GM18505 (cell line): ENCODE data around the gene GATA5.

ENCODE experiments used
- ATAC-seq: cut with Tn5 transposase; IDR thresholded peaks from one replicate; pipeline ENCODE4 v1.9.1; 2021; ENCODE audit not compliant: unreplicated experiment
- POLR2A ChIP-seq: IDR thresholded peaks from 4 replicates; pipeline ENCODE4 v1.6.1; 2011; ENCODE audit warnings: borderline replicate concordance; ENCODE audit not compliant: insufficient read depth, insufficient read length; ENCODE audit errors: extremely low read depth

The GATA5 gene

DNA sequence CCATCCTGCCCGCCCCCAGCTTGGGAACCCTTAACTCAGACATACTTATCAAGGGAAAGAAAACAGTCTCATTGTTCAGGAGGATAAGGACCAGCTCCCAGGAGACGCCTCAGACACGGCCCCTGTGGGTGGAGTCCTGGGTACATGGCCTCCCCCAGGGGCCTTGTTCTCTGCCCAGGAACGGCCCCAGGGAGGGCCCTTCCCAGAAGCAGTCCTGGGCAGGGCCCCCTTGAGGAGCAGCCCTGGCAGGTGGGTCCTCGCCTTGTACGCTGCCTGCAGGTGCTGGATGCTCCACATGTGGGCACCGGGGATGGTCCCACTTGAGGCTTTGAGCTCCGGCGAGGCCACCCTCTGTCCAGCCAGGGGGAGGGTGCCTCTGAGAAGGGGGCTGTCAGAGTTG lies 4.5 kb upstream of the GATA5 start:
- no peak for ATAC-seq
- TF ChIP-seq POLR2A, result no peak

DNA sequence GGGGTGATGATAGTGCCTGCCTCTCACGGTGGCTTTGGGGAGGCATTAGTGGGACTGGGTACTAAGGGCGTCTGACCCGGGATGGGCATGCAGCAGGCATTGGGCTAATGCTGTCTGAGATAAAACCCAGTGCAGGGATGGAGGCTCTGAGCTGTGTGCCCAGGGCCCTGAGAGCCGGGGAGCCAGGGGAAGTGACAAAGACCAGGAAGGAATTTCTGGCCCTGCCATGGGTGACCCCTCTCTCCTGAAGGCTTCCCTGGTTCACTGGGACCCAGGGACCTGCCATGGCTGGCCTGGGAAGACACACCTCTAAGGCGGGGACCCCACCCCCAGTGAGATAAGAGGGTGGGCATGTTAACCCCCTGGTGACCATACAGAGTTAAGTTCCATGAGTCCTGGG lies 3.9 kb upstream of the GATA5 start:
- TF ChIP-seq POLR2A, result no peak
- no peak for ATAC-seq

DNA sequence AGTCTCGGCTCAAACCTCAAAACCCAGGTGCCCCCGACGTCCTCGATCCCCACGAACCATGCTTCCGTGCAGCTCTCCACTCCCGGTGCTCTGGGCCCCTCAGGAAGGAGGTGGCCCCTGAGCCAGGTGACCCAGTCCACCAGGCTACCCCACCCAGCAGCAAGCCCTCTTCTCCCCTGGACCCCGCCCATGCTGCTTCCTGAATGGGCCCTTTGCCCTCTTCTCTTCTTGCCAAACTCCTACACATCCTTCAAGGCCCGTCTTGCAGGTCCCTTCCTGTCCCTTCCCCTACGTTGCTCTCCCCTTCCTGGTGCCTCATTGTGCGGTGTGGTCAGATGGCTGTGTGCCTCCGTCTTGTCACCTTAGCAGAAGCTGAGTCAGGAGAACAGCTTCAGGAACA lies 3.4 kb upstream of the GATA5 start:
- no peak for TF ChIP-seq POLR2A
- ATAC-seq, result no peak

DNA sequence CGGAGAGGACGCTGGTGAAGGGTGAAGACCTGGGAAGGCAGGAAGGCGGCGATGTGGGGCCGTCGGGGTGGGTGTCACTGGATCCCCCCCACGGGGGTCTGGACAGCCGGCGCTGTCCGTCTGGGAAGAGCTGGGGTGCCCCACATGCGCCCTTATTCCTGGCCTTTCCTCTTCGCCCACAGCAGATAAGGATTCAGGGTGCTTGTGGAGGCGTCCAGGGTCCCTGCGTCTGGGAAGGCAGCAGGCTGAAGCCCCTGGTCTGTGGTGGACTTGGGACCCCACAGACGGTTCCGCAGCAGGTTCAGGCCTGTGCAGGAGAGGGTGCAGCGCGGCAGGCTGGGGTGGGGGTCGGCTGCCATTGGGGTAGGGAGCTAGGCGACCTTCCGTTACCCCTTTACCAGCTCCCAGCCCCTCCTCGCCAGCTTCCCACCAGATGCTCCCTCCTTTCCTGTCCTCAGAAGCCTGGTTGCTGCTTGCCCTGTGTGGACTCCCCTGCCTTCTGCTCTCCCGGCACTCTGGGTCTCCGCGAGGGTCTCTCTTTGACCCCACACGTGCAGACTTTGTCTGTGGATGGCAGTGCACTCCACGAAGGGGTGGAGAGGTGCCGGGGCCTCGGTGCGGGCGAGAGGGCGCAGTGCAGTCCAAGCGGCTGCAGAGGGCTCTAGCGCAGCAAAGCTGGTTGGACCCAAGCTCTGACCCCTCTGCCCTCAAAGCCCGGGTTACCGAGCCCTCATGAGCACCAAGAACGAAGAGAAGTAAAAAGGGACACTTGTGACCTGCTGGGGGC lies 2.1 kb upstream of the GATA5 start:
- no peak for TF ChIP-seq POLR2A

DNA sequence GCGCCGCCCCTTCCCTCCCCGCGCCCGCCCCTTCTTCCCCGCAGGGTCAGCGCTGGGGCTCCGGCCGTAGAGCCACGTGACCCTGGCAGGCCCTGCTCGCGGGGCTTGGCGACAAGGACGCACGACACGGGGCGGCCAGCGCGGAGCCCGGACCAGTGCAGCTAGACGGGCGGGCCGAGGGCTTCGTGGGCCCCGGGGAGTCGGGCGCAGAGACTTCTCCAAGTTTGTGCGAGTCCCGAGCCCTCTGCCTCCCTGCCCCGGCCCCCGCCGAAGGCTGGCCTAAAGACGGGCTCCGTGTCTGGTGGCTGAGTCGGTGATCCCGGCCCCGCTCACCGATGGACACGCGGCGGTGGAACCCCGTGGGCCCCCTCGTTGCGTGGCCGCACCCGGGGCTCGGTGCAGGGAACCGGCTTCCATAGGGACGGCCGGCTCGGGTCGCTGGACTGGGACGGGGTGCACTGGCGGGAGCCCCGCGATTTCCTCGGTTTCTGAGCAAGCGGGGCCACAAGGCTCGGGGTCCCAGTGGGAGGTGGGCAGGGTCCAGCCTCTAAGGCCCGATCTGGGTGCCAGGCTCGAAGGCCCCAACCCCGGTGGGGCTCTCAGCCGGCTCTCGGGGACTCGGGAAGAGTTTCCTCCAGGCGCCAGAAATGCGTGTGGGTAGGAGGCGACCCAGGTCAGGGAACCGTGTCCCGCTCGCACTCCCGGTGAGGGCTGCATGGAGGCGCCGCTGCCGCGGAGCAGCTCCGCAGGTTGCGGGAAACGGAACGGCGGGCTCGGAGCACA lies 452 bp upstream of the GATA5 start:
- TF ChIP-seq POLR2A, result no peak
- no peak for ATAC-seq

More for the DNA sequence above, 2.1 kb upstream of the GATA5 start:
- no peak for ATAC-seq

DNA sequence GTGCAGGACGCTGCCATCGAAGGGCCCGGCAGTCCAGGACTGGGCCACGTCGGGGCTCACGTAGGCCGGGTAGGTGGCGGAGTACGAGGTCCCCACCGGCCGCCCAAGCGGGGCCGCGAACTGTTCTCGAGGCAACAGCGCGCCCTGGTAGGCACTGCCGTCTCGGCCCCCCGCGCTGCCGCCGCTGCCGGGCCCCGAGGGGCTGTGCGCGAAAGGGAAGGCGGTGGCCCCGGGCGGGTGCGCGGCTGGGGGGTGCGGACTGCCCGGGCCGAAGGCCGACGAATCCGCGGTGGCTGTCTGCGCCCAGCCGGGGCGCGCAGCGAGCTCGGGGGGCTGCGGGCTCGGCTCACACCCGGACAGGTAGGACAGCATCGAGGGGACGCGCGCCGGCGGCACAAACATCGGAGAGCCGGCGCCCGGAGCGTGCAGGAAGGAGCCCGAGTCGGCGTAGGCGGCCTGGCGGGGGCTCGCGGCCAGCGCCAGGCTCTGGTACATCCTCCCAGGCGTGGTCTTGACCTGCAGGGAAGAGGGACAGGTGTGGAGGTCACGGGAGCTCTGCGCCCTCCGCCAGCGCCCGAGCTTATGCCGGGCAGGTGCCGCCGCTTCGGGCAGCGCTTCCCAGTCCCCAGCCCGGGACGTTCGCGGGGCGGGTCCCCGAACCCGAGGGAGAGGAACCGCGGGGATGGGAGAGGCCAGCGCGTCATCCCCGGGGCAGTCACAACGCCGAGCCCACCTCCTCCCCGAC lies 596 bp downstream of the GATA5 start:
- ATAC-seq, result no peak
- TF ChIP-seq POLR2A, result no peak

DNA sequence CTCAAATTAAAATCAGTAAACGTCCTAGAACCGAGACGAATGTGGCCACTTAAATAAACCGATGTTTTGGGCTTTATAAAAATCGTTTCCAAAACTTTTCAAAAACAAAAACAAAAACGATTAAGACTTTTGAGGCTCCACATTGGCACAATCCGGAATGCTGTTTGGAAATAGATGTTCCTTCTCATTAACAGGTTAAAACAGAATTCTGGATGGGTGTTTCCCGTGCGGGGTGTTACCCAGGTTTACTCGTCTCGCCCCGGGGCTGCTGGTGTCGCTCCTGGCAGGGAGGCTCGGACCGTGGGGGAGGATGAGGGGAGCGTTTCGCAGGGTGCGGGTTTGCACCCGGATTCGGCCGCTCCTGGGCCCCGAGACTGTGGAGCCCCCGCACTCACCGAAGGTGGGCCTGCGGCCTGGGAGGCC lies 1.2 kb downstream of the GATA5 start:
- no peak for TF ChIP-seq POLR2A
- no peak for ATAC-seq

DNA sequence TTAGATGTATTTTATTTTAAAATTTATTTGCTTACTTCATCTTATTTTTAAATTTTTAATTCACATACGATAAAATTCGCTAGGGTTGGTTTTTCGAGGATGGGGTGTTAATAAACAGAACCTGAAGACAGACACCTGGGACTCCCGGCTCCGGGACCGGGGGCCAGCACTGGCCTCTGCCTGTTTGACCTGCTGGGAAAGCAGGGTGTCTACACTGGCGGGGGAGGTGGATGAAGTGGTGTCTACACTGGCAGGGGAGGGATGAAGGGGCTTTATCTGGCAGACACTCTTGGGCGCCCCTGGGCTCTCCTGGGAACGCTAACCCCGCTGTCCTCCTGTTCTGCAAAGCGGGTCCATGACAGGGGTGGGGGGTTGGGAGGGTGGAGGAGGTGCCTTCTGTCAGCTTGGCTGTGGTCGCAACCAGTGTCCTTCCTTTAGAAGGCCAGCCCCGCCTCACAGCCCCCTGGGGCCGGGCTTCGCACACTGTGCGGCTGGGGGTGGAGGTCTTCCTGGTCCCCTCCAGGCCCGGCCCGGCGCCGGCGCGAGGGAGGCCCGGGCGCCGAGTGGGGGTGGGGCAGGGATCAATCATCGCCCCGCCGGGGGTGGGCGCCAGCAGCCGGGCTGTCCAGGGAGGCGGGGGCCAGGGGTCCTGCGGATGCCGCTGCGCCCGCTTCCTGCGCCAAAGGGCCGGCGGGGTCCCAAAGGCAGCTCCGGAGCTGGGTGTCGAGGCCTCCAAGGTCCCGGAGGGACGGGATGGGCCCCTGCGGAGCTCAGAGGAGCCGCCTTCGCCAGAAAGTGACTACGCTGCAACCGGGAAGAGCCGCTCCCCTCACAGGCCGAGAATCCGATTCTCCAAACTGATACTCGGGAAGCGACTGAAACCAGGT lies 1.8 kb downstream of the GATA5 start:
- no peak for TF ChIP-seq POLR2A
- no peak for ATAC-seq

DNA sequence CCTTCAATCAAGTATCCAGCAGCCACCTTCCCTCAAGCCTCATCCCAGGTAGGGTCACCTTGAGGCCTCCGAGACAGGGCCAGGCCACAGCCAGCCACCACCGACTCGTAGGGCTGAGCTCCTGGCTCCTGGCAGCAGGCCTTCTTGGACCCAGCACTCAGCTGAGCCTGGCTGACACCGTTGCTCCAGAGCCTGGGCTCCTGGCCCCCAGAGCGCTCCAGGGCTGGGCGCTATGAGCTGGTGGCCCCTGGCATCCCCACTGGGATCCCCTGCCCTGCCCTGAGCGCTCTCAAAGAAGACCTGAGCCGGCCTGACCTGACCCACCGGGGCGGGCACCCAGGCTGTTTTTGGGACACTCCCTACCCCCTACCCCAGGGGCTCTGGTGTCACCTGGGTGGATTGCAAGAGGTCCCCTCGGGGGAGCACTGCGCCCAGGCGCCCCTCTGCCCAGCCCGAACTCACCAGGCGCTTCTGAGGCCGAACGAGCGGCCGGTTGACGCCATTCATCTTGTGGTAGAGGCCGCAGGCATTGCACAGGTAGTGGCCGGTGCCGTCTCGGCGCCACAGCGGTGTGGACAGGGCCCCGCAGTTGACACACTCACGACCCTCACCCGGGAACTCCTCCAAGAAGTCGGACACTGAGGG lies 2.7 kb downstream of the GATA5 start:
- no peak for TF ChIP-seq POLR2A
- ATAC-seq, result no peak

DNA sequence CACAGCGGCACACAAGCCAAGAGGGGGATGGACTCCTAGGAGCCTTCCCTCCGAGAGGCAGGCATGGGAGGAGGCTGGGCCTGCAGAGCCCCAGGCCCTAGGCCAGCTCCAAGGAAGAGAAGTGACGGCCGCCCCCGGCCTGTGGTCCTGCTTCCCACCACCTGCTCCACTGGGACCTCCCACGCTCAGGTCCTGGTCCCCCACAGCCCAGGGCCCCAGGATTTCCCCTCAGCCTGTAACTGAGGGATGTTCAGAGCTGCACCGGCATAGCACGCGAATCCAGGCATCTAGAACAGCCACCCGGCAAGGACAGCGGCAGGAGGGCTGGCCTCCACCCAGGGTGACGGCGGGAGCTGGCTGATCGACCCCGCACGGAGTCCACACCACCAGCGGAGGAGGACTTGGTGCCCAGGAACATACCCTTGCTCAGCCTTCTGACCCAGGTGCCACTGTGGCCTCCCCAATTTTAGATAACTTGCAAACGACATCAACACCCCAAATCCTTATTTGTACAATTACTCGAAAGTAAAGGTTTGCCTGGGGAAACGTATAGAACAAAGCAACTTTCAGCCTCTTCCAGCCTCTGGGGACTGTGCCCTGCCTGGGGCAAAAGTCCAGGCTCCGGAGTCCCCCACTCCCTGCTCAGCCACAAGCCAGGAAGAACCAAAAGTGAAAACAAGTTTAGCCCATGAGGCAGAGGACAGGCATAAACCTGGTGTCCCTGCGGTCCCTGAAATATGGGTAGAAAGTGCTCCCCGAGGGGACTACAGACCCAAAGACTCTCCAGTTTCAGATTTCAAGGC lies 3.5 kb downstream of the GATA5 start:
- no peak for TF ChIP-seq POLR2A
- ATAC-seq, result no peak

DNA sequence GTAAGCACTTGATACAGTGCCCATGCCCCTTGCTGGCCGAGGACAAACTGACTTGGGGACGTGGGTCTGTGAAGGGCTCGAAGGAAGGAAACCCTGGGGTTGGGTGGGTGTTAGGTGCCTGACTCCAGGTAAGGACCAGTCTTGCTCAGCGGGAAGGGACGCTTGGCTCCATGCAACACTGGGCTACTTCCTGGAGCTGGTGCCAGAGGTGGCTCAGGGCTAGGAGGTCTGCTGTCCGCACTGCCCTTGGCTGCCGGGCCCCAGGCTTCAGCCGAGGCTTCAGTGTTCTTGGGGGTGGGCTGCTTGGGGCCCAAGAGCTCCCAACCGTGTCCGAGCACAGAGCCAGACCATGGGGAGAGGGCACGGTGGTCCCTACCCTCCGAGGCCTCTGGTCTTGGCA lies 5.3 kb downstream of the GATA5 start:
- ATAC-seq, result no peak
- TF ChIP-seq POLR2A, result no peak
